HL-60/S4 (cell line): Measurements from ENCODE around the gene TRIM60.
"Not testable (repeated sequence)": the region's sequence is repeated elsewhere in the genome, so short reads cannot be mapped to it uniquely, and the experiment has no call there.

Experiments used
- in situ Hi-C: fragments of 300-500 bp; cut with MboI; formaldehyde crosslinking; loops from 2 replicates; pipeline ENCODE4 v1.14.3; 2022; ENCODE audit warnings: low sequenced_read_pairs

Gene TRIM60

GRCh38 chr4:165031436-165032211, at the start of gene TRIM60:
Gene TRIM60 (plus strand): TSS chr4:165031999. CDS start chr4:165040073, 8,074 bp downstream.
- in situ Hi-C loops = no loop called here

GRCh38 chr4:164989471-164989870, 42.3 kb upstream of the TRIM60 start:
- in situ Hi-C loops = no loop called here

DNA sequence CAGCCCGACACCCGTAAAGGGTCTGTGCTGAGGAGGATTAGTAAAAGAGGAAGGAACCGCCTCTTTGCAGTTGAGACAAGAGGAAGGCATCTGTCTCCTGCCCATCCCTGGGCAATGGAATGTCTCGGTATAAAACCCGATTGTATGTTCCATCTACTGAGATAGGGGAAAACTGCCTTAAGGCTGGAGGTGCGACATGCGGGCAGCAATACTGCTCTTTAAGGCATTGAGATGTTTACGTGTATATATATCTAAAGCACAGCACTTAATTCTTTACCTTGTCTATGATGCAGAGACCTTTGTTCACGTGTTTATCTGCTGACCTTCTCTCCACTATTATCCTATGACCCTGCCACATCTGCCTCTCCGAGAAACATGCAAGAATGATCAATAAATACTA, 41.0 kb upstream of the TRIM60 start:
- in situ Hi-C loops = not testable (repeated sequence)

- in situ Hi-C loops = not testable (repeated sequence)
These were observed 35.7 kb upstream of the TRIM60 start for GRCh38 chr4:164996123-164996522.

- in situ Hi-C loops = no loop called here
These were observed 34.5 kb upstream of the TRIM60 start for GRCh38 chr4:164997324-164997723.

- in situ Hi-C loops = no loop called here
These were observed 33.9 kb upstream of the TRIM60 start for GRCh38 chr4:164997941-164998340.

DNA sequence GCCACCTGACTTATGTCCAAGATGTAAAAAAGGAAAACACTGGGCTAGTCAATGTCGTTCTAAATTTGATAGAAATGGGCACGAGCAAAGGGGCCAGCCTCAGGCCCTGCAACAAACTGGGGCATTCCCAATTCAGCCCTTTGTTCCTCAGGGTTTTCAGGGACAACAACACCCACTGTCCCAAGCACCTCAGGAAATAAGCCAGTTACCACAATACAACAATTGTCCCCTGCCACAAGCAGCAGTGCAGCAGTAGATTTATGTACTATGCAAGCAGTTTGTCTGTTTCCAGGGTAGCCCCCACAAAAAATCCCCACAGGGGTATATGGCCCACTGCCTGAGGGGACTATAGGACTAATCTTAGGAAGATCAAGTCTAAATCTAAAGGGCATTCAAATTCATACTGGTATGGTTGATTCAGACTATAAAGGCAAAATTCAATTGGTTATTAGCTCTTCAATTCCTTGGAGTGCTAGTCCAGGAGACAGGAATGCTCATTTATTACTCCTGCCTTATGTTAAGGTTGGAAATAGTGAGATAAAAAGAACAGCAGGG, 33.2 kb upstream of the TRIM60 start:
- in situ Hi-C loops = not testable (repeated sequence)

GRCh38 chr4:165001957-165002356, 29.8 kb upstream of the TRIM60 start:
- in situ Hi-C loops = not testable (repeated sequence)

DNA sequence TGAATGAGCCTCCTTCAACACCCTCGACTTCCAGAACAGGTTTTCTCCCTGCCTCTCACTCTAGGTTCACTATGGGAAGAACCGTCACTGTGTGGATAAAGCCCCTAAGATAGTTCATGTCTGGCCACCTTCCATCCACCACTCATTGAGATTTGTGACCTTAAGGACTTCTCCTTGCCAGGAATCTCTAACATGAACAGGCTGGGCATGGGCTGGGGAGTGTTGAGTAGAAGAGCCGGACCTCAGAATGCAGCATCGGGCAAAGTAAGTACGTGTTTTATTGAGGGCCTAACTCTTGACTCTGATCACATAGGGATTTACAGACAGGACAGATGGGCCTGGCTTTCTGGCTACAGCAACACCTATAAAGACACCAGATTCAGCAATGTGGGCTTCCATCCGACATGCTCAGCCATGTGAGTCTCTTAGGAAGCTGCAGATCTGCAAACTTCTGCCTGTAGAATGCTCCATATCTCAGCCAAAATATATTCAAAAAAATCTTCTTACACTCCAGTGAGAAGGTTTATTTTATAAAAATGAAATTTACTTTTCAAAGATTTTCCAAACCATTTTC, 26.4 kb upstream of the TRIM60 start:
- in situ Hi-C loops = no loop called here

- in situ Hi-C loops = no loop called here
These were observed 25.3 kb upstream of the TRIM60 start for GRCh38 chr4:165006456-165006855.

- in situ Hi-C loops = no loop called here
These were observed 24.9 kb upstream of the TRIM60 start for GRCh38 chr4:165006886-165007285.

DNA sequence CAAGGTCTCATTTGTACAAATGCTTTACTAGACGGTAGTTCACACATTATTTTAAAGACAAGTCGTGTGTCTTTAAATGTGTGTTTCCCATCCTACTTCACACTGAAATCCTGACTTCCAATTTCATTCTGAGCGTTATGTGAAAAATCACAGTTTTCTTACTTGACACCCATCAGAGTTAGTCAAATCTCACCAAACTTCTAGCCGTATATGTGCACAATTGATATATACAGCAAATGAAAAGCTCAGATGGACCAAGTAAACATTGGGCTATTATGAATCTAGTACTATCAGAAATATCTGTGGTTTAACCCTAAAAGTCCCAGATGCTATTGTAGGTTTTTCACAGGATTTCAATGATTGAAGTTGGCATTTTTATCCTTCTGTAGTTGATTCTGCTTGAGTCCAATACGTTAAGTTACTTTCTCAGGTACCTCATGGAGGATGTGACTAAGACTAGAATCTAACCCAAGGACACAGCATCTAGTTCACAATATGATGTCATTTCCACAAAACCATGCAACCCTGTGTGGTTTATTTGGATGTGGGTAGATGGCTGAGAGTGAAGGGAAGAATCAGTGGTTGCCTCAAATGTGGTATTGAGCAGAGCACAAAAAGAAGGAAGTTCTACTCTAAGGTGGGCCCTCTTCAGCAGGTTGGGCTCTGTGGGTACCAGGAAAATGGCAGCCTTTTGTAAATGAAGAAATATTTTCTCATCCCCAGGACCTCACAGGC, 22.1 kb upstream of the TRIM60 start:
- in situ Hi-C loops = no loop called here

- in situ Hi-C loops = no loop called here
These were observed 21.3 kb upstream of the TRIM60 start for GRCh38 chr4:165010487-165010886.

DNA sequence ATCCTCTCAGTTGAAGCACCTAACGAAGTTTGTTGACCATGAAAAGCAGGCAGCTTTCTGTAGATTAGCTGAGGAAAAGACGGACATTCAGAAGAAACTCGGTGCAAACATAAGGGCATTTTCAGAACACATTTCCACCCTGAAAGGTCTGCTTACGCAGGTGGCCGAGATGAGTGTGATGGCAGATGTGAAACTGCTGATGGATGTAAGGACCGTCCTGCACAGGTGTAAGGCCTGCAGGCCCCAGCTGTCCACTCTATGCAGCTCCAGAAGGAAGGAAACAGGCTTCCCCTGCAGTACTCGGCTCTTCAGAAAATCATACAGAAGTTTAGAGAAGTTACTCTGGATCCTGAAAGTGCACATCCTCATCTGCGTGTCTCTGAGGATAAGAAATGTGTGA, 20.8 kb upstream of the TRIM60 start:
- in situ Hi-C loops = no loop called here

DNA sequence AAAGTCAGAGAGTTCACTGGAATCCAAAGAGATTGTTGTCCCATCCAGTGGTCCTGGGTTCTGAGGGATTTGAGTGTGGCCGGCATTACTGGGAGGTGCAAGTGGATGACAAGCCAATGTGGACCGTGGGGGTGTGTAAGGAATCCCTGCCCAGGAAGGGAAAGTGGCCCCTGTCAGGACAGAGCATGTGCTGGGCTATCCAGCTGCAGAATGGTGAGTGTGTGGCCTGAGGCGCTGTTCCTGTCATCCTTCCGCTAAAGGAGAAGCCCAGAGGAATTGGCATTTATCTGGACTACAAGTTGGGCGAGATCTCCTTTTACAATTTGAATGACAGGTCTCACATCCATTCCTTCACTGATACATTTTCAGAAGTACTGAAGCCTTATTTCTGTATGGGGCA, 20.4 kb upstream of the TRIM60 start:
- in situ Hi-C loops = no loop called here

DNA sequence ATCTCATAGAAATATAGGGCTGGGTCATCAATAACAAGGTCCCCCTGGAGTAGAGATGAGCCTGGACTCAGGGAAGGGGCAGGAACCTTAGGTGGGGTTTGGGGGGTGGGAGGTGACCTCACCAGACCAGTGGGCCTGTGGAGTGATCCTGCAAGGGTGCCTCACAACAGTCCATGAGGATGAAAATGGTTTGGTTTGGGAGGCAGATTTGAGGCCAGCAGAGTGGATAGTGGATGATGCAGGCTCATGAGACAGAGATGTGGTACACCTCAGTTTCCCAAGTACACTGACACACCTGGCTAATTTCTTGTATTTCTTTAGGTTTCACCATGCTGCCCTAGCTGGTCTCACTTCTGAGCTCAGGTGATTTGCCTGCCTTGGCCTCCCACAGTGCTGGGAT, 18.1 kb upstream of the TRIM60 start:
- in situ Hi-C loops = no loop called here

DNA sequence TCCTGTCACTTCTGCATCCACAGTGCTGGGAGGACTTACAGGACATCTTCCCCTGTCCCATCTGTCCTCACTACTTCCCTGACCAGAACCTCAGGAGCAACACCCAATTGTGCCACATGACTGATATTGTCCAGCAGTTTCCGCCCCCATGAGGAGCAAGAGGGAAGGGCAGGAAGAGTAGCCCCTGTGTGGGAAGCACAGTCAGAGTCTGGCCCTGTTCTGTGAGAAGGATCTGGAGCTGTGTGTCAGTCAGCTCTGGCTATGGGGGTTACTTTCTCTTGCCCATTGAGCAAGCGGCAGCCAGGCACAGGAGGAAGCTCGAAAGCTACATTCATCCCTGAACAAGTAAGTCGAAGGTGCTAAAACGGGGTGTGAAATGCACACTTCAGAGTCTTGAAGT, 14.8 kb upstream of the TRIM60 start:
- in situ Hi-C loops = no loop called here

DNA sequence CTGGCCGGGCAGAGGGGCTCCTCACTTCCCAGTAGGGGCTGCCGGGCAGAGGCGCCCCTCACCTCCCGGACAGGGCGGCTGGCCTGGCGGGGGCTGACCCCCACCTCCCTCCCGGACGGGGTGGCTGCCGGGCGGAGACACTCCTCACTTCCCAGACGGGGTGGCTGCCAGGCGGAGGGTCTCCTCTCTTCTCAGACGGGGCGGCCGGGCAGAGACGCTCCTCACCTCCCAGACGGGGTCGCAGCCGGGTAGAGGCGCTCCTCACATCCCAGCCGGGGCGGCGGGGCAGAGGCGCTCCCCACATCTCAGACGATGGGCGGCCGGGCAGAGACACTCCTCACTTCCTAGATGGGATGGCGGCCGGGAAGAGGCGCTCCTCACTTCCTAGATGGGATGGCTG, 11.8 kb upstream of the TRIM60 start:
- in situ Hi-C loops = not testable (repeated sequence)

DNA sequence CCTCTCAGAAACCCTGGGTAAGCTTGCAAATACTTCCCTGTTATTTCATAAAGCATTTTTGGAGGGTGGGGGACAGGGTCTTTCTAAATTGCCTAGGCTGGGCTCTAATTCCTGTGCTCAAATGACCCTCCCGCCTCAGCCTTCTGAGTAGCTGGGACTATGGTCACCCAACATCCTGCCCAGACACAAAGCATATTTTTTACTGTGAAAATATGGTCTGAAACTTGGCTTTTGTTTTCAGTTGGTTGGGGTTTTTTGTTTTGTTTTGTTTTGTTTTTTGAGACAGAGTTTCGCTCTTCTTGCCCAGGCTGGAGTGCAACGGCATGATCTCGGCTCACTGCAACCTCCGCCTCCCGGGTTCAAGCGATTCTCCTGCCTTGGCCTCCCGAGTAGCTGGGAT, 6.0 kb upstream of the TRIM60 start:
- in situ Hi-C loops = not testable (repeated sequence)

GRCh38 chr4:165027762-165028402, 3.9 kb upstream of the TRIM60 start:
- in situ Hi-C loops = no loop called here

DNA sequence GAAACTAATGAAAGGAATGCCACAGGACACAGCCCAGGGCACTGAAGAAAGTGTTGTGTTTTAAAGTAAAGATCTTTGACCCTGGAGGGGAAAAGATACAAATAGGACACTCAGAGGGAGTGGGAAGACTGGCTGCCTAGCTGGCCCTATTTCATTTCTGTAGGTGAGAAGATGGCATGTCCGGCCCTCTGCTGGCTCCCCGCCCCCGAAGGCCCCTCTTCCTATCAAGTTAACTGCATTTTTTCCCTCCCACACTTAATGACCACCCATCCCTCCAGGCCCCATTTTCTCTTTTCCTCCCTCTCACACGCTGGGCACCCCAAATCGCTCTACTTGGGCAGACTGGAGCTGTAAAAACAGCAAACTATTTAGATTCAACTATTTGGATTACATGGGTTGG, 16.4 kb downstream of the TRIM60 start:
- in situ Hi-C loops = no loop called here
